IPS-18a (cell line): Measurements from ENCODE around the gene PTTG1.

Experiments used
- H3K27ac ChIP-seq: one replicate; pipeline ENCODE4 v1.5.1; 2013; ENCODE audit warnings: low read length
- H3K27me3 ChIP-seq: one replicate; pipeline ENCODE4 v1.6.1; 2013; ENCODE audit warnings: mild to moderate bottlenecking, low read length; ENCODE audit not compliant: control insufficient read depth, insufficient read depth
- H3K36me3 ChIP-seq: one replicate; pipeline ENCODE4 v1.6.1; 2013; ENCODE audit warnings: low read depth, low read length; ENCODE audit not compliant: control insufficient read depth
- H3K4me1 ChIP-seq: one replicate; pipeline ENCODE4 v1.6.1; 2013; ENCODE audit warnings: low read depth, low read length; ENCODE audit not compliant: control insufficient read depth
- H3K4me3 ChIP-seq: one replicate; pipeline ENCODE4 v1.5.1; 2013; ENCODE audit warnings: low read length
- H3K9ac ChIP-seq: one replicate; pipeline ENCODE4 v1.6.1; 2013; ENCODE audit warnings: mild to moderate bottlenecking, low read length, moderate library complexity
- H3K9me3 ChIP-seq: one replicate; pipeline ENCODE4 v1.6.1; 2013; ENCODE audit warnings: low read depth, low read length; ENCODE audit not compliant: control insufficient read depth

Gene PTTG1

GRCh38 chr5:160444407-160444806 lies 22.8 kb downstream of the PTTG1 start:
- no peaks in the 10 kb centered on the region for H3K27me3 ChIP-seq
- H3K4me1 ChIP-seq, result no peaks in the 10 kb centered on the region
- H3K4me3 ChIP-seq, result no peak overlapping the region
- no peaks in the 10 kb centered on the region for H3K36me3 ChIP-seq
- no peaks in the 10 kb centered on the region for H3K9me3 ChIP-seq
- H3K9ac ChIP-seq, result no peak overlapping the region
- no peak overlapping the region for H3K27ac ChIP-seq

DNA sequence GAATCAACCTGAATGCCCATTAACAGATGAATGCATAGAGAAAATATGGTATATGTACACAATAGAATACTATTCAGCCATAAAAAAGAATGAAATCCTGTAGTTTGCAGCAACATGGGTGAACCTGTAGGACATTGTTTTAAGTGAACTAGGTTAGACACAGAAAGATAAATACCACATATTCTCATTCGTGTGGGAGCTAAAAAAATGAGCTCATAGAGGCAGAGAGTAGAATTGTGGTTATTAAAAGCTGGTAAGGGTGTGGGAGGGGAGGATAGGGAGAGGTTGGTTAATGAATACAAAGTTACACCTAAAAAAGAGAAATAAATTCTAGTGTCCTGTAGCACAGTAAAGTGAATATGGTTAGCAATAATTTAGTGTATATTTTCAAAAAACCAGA lies 23.5 kb downstream of the PTTG1 start:
- Histone ChIP-seq H3K27me3 (no peaks in the 10 kb centered on the region), H3K36me3 (no peaks in the 10 kb centered on the region), H3K4me3 (no peak overlapping the region), H3K4me1 (no peaks in the 10 kb centered on the region), H3K9ac (no peak overlapping the region), H3K27ac (no peak overlapping the region), H3K9me3 (no peaks in the 10 kb centered on the region)

DNA sequence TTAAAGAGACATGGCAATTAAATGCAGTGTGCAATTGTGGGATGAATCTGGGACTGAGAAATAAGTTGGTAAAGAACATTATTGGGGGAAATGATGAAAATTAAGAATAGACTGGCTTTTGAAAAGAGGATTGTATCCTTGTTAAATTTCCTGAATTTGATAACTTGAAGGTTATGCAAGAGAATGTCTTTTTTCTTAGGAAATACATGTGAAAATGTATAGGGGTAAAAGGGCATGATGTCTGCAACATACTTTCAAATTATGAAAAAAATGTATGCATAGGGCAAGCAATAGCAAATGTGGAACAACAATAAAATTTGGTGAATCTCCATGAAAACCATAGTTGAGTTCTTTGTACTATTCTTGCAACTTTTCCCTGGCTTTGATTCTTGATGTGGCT lies 24.1 kb downstream of the PTTG1 start:
- Histone ChIP-seq H3K9ac (no peak overlapping the region), H3K4me1 (no peaks in the 10 kb centered on the region), H3K4me3 (no peak overlapping the region), H3K36me3 (no peaks in the 10 kb centered on the region), H3K27ac (no peak overlapping the region), H3K9me3 (no peaks in the 10 kb centered on the region), H3K27me3 (no peaks in the 10 kb centered on the region)

- H3K36me3 ChIP-seq, result no peaks in the 10 kb centered on the region
- no peaks in the 10 kb centered on the region for H3K4me1 ChIP-seq
- no peak overlapping the region for H3K27ac ChIP-seq
- H3K9ac ChIP-seq, result no peak overlapping the region
- no peaks in the 10 kb centered on the region for H3K27me3 ChIP-seq
- H3K4me3 ChIP-seq, result no peak overlapping the region
- H3K9me3 ChIP-seq, result no peaks in the 10 kb centered on the region
Observed at GRCh38 chr5:160448886-160449285, 27.2 kb downstream of the PTTG1 start.

DNA sequence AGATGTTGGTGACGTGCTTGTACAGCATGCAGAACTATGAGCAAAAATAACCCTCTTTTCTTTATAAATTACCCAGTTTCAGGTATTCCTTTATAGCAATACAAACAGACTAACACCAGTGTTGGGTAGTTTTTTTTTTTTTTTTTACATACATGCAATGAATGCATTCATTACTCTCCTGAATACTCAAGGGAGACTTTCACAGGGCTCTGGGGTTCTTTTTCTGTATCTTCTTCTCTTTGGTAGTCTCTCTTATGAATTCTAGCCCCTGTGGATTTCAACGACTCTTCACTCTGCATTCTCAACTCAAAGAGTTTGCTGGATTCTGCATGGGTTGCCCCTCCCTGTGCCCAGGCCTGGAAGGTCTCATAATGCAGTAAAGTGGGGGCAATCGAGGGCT lies 27.8 kb downstream of the PTTG1 start:
- Histone ChIP-seq H3K36me3 (no peaks in the 10 kb centered on the region), H3K27me3 (no peaks in the 10 kb centered on the region), H3K4me3 (no peak overlapping the region), H3K4me1 (no peaks in the 10 kb centered on the region), H3K9ac (no peak overlapping the region), H3K9me3 (no peaks in the 10 kb centered on the region), H3K27ac (no peak overlapping the region)

DNA sequence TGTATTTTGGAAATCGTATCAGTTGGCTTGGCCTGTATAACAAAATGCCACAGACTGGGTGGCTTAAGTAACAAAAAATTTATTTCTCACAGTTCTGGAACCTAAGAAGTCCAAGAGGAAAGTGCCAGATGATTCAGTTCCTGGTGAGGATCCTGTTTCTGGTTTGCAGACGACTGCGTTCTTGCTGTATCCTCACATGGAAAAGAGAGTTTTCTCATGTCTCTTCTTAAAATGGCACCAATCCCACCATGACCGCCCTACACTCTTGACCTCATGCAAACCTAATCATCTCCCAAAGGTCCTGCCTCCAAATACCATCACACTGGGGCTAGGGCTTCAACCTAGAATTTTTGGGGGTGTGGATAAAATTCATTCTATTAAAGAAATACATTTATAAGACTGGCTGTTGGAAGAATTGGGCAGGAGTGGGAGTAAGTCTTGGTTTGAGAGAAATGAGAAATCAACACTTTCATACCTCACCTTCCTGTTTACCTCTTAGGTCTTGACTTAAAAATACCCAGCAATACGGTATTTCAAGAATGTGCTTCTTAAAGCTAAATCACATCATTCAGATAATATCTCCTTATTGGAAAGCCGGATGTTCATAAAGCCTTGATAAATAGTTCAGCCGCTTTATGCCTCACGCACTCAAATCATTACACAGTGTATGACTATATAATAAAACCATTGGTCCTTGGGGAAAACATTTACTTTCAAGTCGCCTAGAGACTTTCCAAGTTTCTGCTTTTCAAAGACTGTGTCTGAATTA lies 28.7 kb downstream of the PTTG1 start:
- Histone ChIP-seq H3K4me1 (no peaks in the 10 kb centered on the region), H3K36me3 (no peaks in the 10 kb centered on the region), H3K27me3 (no peaks in the 10 kb centered on the region), H3K9ac (no peak overlapping the region), H3K9me3 (no peaks in the 10 kb centered on the region), H3K4me3 (no peak overlapping the region), H3K27ac (no peak overlapping the region)

GRCh38 chr5:160451281-160451680 lies 29.6 kb downstream of the PTTG1 start:
- Histone ChIP-seq H3K27me3 (no peaks in the 10 kb centered on the region), H3K36me3 (no peaks in the 10 kb centered on the region), H3K9ac (no peak overlapping the region), H3K27ac (no peak overlapping the region), H3K4me3 (no peak overlapping the region), H3K4me1 (no peaks in the 10 kb centered on the region), H3K9me3 (no peaks in the 10 kb centered on the region)

DNA sequence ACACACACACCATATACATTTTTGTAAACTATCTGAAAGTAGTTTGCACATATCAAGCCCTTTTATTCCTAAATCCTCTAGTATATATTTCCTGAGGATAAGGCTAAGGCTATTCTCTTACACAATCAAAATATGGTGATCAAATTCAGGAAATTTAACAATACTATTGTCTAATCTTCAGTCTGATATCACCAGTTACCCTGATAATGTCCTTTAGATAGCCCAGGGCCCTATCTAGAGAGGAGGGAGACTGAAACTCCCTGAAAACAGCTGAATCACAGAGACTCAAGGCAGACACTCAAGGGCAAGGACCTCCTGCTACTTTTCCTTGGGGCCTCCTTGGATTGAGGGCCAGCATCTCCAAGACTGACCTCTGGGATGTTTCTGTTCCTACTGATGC lies 30.4 kb downstream of the PTTG1 start:
- H3K4me1 ChIP-seq, result no peaks in the 10 kb centered on the region
- H3K27ac ChIP-seq, result no peak overlapping the region
- H3K9me3 ChIP-seq, result no peaks in the 10 kb centered on the region
- no peaks in the 10 kb centered on the region for H3K36me3 ChIP-seq
- H3K27me3 ChIP-seq, result no peaks in the 10 kb centered on the region
- no peak overlapping the region for H3K4me3 ChIP-seq
- no peak overlapping the region for H3K9ac ChIP-seq

GRCh38 chr5:160452795-160453194 lies 31.1 kb downstream of the PTTG1 start:
- H3K27ac ChIP-seq, result no peak overlapping the region

DNA sequence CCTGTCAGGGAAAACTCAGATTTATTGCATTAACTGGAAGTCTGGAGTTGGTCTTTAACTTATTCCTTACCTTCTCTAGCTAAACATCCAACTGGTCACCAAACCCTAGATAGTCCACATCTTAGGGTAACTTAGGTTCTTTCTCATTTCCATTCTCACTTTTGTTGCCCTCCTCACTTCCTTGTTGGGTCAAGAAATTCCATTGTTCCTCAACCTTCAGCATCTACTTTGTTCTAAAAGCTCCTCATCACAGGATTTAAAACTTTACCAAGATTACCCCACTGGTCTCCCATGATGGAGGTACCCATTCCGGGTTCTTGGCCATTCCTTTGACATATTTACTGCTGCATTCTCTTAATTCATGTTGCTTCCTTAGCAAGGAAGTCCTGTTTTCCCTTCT lies 32.1 kb downstream of the PTTG1 start:
- Histone ChIP-seq H3K4me3 (no peak overlapping the region), H3K9me3 (no peaks in the 10 kb centered on the region), H3K36me3 (no peaks in the 10 kb centered on the region), H3K27me3 (no peaks in the 10 kb centered on the region), H3K27ac (no peak overlapping the region), H3K9ac (no peak overlapping the region), H3K4me1 (no peaks in the 10 kb centered on the region)

More at GRCh38 chr5:160452795-160453194, 31.1 kb downstream of the PTTG1 start:
- Histone ChIP-seq H3K4me1 (no peaks in the 10 kb centered on the region), H3K27me3 (no peaks in the 10 kb centered on the region), H3K9ac (no peak overlapping the region), H3K9me3 (no peaks in the 10 kb centered on the region), H3K4me3 (no peak overlapping the region), H3K36me3 (no peaks in the 10 kb centered on the region)

- no peaks in the 10 kb centered on the region for H3K4me1 ChIP-seq
- no peak overlapping the region for H3K4me3 ChIP-seq
- no peak overlapping the region for H3K27ac ChIP-seq
- H3K27me3 ChIP-seq, result no peaks in the 10 kb centered on the region
- H3K36me3 ChIP-seq, result no peaks in the 10 kb centered on the region
- no peaks in the 10 kb centered on the region for H3K9me3 ChIP-seq
- H3K9ac ChIP-seq, result no peak overlapping the region
Observed at GRCh38 chr5:160455600-160455999, 33.9 kb downstream of the PTTG1 start.

GRCh38 chr5:160456480-160457177 lies 35.0 kb downstream of the PTTG1 start:
- Histone ChIP-seq H3K4me3 (no peak overlapping the region), H3K27me3 (no peaks in the 10 kb centered on the region), H3K27ac (no peak overlapping the region), H3K36me3 (no peaks in the 10 kb centered on the region), H3K9ac (no peak overlapping the region), H3K9me3 (no peaks in the 10 kb centered on the region), H3K4me1 (no peaks in the 10 kb centered on the region)
